Thyroid gland (tissue), 4 donors: ENCODE measurements around the gene EP400. TPM values are rescaled to one million over a fixed set of nuclear protein-coding genes. Genes with fewer than 3 reads are reported as not detected.

Source experiments
- DNase-seq, 2 donors: peaks; one replicate each; pipeline ENCODE4 v3.0.0-alpha.2; 2019
- H3K27ac ChIP-seq, 3 donors: fragments of 200-600 bp; sonication (generic); 1 replicate in 2 of 3; 2 replicates in 1 of 3; pipeline ENCODE4 v1.5.1; 2016 to 2019; ENCODE audit warnings: mild to moderate bottlenecking in 1 of 3, moderate library complexity in 1 of 3
- H3K27me3 ChIP-seq: fragments of 200-600 bp; sonication (generic); one replicate; pipeline ENCODE4 v1.5.1; 2019
- H3K36me3 ChIP-seq, 2 donors: fragments of 200-600 bp; sonication (generic); one replicate each; pipeline ENCODE4 v1.5.1; 2016 to 2019
- H3K4me1 ChIP-seq, 2 donors: fragments of 200-600 bp; sonication (generic); one replicate each; pipeline ENCODE4 v1.5.1; 2017 to 2019
- H3K4me3 ChIP-seq, 3 donors: fragments of 200-600 bp; sonication (generic); replicated peaks in 1 of 3; 1 replicate in 2 of 3; 2 replicates in 1 of 3; pipeline ENCODE4 v1.5.1; 2016; ENCODE audit warnings: mild to moderate bottlenecking in 1 of 3
- H3K9me3 ChIP-seq: fragments of 200-600 bp; sonication (generic); one replicate; pipeline ENCODE4 v1.5.1; 2017
- CTCF ChIP-seq, 6 experiments: fragments of 200-600 bp in 3 of 6; fragments of 450-650 bp in 3 of 6; sonication (generic) in 3 of 6; IDR thresholded peaks; one replicate each; pipeline ENCODE4 v1.5.1; 2016 to 2019; ENCODE audit warnings: antibody characterized with exemption in 6 of 6, mild to moderate bottlenecking in 2 of 6, inconsistent platforms in 1 of 6, moderate library complexity in 1 of 6
- POLR2A ChIP-seq, 2 donors: fragments of 450-650 bp; IDR thresholded peaks; one replicate each; pipeline ENCODE4 v1.6.1; 2017; ENCODE audit warnings: antibody characterized with exemption in 2 of 2, mild to moderate bottlenecking in 2 of 2, moderate library complexity in 1 of 2
- WGBS, 2 donors: methylation state at CpG; one replicate each; pipeline ENCODE4 v1.1.5; 2017; 5-methylcytosine and 5-hydroxymethylcytosine counted together
- intact Hi-C: fragments of 100-400 bp; cut with DNase I; formaldehyde crosslinking; loops from one replicate; pipeline ENCODE4 v1.15.1; 2023
- total RNA-seq, 4 donors: library from RNA; depleted of rRNA; stranded (reverse); fragments of >200 nt; gene quantifications; one replicate each; pipeline ENCODE4 v1.2.3, GENCODE V29; 2016

EP400 gene
- total RNA-seq, 4 donors from 2014 or later, result 22.1 to 51.8 (median 25.4) TPM

- Histone ChIP-seq H3K9me3 (no peaks in the 10 kb centered on the region), H3K4me3 (no peak overlapping the region), H3K27ac (no peak overlapping the region), H3K4me1 (peaks cover 4 to 13% of the 10 kb centered on the region in 2 donors), H3K27me3 (no peaks in the 10 kb centered on the region), H3K36me3 (peaks cover 18% of the 10 kb centered on the region in 2 donors)
- DNase-seq, result no peak
- intact Hi-C loops, result no loop called here
- no peak for TF ChIP-seq POLR2A (IDR thresholded peaks at IDR 0.05)
- TF ChIP-seq CTCF (IDR thresholded peaks at IDR 0.05), result no peak
- 94 to 96% methylated on average over 12 of the region's 12 CpGs for WGBS, 2 donors
These were observed 29.9 kb downstream of the EP400 start for GRCh38 chr12:131979606-131980005.

GRCh38 chr12:131980263-131980662 is 30.5 kb downstream of the EP400 start:
- H3K27me3 ChIP-seq, result no peaks in the 10 kb centered on the region
- H3K4me3 ChIP-seq, result no peak overlapping the region
- no peaks in the 10 kb centered on the region for H3K9me3 ChIP-seq
- TF ChIP-seq CTCF (IDR thresholded peaks at IDR 0.05) (no peak), POLR2A (IDR thresholded peaks at IDR 0.05) (no peak)
- H3K4me1 ChIP-seq, result peaks cover 4 to 13% of the 10 kb centered on the region in 2 donors
- intact Hi-C loops, result no loop called here
- no peak for DNase-seq
- H3K36me3 ChIP-seq, result peaks cover 18 to 21% of the 10 kb centered on the region in 2 donors
- H3K27ac ChIP-seq, result no peak overlapping the region
- WGBS, 2 donors, result 87 to 96% methylated on average over 3 of the region's 3 CpGs

- intact Hi-C loops, result no loop called here
- 95 to 99% methylated on average over 10 of the region's 10 CpGs for WGBS, 2 donors
- H3K4me1 ChIP-seq, result peaks cover 4 to 13% of the 10 kb centered on the region in 2 donors
- no peaks in the 10 kb centered on the region for H3K9me3 ChIP-seq
- no peaks in the 10 kb centered on the region for H3K27me3 ChIP-seq
- no peak for TF ChIP-seq CTCF (IDR thresholded peaks at IDR 0.05)
- no peak for TF ChIP-seq POLR2A (IDR thresholded peaks at IDR 0.05)
- peaks cover 18 to 22% of the 10 kb centered on the region in 2 donors for H3K36me3 ChIP-seq
- DNase-seq, result no peak
- H3K27ac ChIP-seq, result no peak overlapping the region
- no peak overlapping the region for H3K4me3 ChIP-seq
These were observed 31.6 kb downstream of the EP400 start for GRCh38 chr12:131981388-131981787.

GRCh38 chr12:131982041-131982440 is 32.3 kb downstream of the EP400 start:
- intact Hi-C loops, result no loop called here
- no peak for TF ChIP-seq CTCF (IDR thresholded peaks at IDR 0.05)
- no peak for TF ChIP-seq POLR2A (IDR thresholded peaks at IDR 0.05)
- H3K4me3 ChIP-seq, result no peak overlapping the region
- H3K27me3 ChIP-seq, result no peaks in the 10 kb centered on the region
- DNase-seq, result no peak
- no peak overlapping the region for H3K27ac ChIP-seq
- peaks cover 4 to 13% of the 10 kb centered on the region in 2 donors for H3K4me1 ChIP-seq
- 64 to 81% methylated on average over 9 to 17 of the region's 17 CpGs for WGBS, 2 donors
- H3K36me3 ChIP-seq, result peaks cover 22 to 28% of the 10 kb centered on the region in 2 donors
- no peaks in the 10 kb centered on the region for H3K9me3 ChIP-seq

GRCh38 chr12:131983026-131983425 is 33.3 kb downstream of the EP400 start:
- Histone ChIP-seq H3K36me3 (peaks cover 27 to 36% of the 10 kb centered on the region in 2 donors), H3K4me3 (no peak overlapping the region), H3K9me3 (no peaks in the 10 kb centered on the region), H3K27me3 (no peaks in the 10 kb centered on the region), H3K4me1 (peaks cover 4 to 13% of the 10 kb centered on the region in 2 donors), H3K27ac (peak overlapping the region in 1 of 3 donors; percentile 27)
- no peak for DNase-seq
- WGBS, 2 donors, result 93 to 96% methylated on average over 6 of the region's 6 CpGs
- no peak for TF ChIP-seq POLR2A (IDR thresholded peaks at IDR 0.05)
- TF ChIP-seq CTCF (IDR thresholded peaks at IDR 0.05), result no peak
- intact Hi-C loops, result no loop called here
